Naive B cell (primary cell): ENCODE results near the gene MLYCD. TPM values are rescaled to one million over a fixed set of nuclear protein-coding genes. Genes with fewer than 3 reads are reported as not detected.

Experiments used
- ATAC-seq, 2 donors: fragments of 150-1000 bp; cut with Tn5 transposase; 2 replicates each; pipeline ENCODE4 v1.10.0; 2021; ENCODE audit warnings: low read depth in 2 of 2, mild to moderate bottlenecking in 2 of 2, moderate library complexity in 2 of 2
- DNase-seq: peaks from one replicate; pipeline ENCODE4 v3.0.0; 2022
- H3K27ac Mint-ChIP-seq, 6 donors: one replicate each; pipeline ENCODE4 v1.8.0; 2020 to 2022; ENCODE audit warnings: mild to moderate bottlenecking in 6 of 6, mixed read lengths in 6 of 6, moderate library complexity in 5 of 6, inconsistent platforms in 2 of 6
- H3K27me3 Mint-ChIP-seq, 3 donors: one replicate each; pipeline ENCODE4 v1.8.0; 2021 to 2022; ENCODE audit warnings: mixed read lengths in 3 of 3, mild to moderate bottlenecking in 1 of 3
- H3K36me3 Mint-ChIP-seq, 2 donors: one replicate each; pipeline ENCODE4 v1.8.0; 2020 to 2022; ENCODE audit warnings: mixed read lengths in 2 of 2, inconsistent platforms in 1 of 2, mild to moderate bottlenecking in 1 of 2
- H3K4me1 Mint-ChIP-seq, 3 donors: one replicate each; pipeline ENCODE4 v1.8.0; 2020 to 2022; ENCODE audit warnings: mixed read lengths in 3 of 3, inconsistent platforms in 1 of 3, mild to moderate bottlenecking in 1 of 3, moderate library complexity in 1 of 3
- H3K4me3 Mint-ChIP-seq, 8 donors: one replicate each; pipeline ENCODE4 v1.8.0; 2020 to 2022; ENCODE audit warnings: mild to moderate bottlenecking in 8 of 8, mixed read lengths in 8 of 8, moderate library complexity in 8 of 8, inconsistent platforms in 2 of 8
- H3K9me3 Mint-ChIP-seq, 7 donors: one replicate each; pipeline ENCODE4 v1.8.0; 2020 to 2022; ENCODE audit warnings: mixed read lengths in 7 of 7, mild to moderate bottlenecking in 5 of 7, inconsistent platforms in 2 of 7, moderate library complexity in 1 of 7
- polyA plus RNA-seq, 6 donors: library from polyadenylated mRNA; unstranded; fragments of 300-500 nt; fragmentation: Illumina TruSeq; gene quantifications; one replicate each; pipeline ENCODE4 v1.2.3, GENCODE V29; 2021; ENCODE audit warnings: low read depth in 6 of 6

Gene MLYCD
- polyA plus RNA-seq, 6 donors from 2014 or later, result 0.15 to 2.4 (median 1.6) TPM

DNA sequence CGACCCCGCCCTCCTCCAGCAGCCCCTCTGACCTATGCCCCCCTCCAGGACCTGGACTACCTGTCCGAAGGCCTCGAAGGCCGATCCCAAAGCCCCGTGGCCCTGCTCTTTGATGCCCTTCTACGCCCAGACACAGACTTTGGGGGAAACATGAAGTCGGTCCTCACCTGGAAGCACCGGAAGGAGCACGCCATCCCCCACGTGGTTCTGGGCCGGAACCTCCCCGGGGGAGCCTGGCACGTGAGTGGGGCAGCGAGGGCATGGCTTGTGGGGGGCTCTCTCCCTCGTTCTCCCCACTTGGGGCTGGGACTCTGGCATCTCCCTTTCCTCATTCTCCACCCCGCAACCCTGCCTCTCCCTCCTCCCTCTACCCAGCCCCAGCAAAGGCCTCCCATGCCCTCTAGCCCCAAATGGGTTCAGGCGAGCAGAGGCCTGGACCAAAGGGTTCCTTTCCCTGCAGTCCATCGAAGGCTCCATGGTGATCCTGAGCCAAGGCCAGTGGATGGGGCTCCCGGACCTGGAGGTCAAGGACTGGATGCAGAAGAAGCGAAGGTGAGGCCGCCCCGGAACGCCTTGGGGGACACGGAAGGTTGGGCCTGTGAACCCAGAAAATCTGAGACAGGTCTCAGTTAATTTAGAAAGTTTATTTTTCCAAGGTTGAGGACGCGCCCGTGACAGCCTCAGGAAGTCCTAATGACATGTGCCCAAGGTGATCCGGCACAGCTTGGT lies 61.8 kb downstream of the MLYCD start:
- peaks cover 0 to 15% (median 4%) of the 10 kb centered on the region in 3 donors for H3K27me3 Mint-ChIP-seq
- no peak overlapping the region for H3K27ac Mint-ChIP-seq
- H3K4me3 Mint-ChIP-seq, result no peak overlapping the region
- peaks cover 0 to 4% (median 0%) of the 10 kb centered on the region in 3 donors for H3K4me1 Mint-ChIP-seq
- DNase-seq (no peak), ATAC-seq (no peak)
- H3K9me3 Mint-ChIP-seq, result no peaks in the 10 kb centered on the region
- H3K36me3 Mint-ChIP-seq, result no peaks in the 10 kb centered on the region

DNA sequence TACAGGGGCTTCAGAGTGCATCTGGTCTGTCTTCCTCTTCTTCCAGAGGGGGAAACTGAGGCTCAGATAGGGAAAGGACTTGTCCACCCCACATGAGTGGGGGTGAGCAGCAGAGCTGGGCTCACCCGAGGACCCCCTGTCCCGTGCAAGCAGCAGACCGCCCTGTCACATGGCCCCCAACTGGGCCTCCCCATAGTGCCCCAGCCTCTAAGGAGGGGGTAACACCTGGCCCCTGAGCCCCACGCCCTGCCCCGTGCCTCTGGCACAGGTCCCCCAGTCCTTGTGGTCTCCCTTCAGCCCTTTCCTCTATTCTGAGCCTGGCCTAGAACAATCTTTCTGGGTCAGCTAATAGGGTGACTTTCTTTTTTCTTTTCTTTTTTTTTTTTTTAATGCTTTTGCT lies 62.7 kb downstream of the MLYCD start:
- peak overlapping the region in 2 of 6 donors; percentile 36 to 54 for H3K27ac Mint-ChIP-seq
- no peaks in the 10 kb centered on the region for H3K36me3 Mint-ChIP-seq
- no peak for DNase-seq
- no peak overlapping the region for H3K4me3 Mint-ChIP-seq
- peaks cover 0 to 10% (median 4%) of the 10 kb centered on the region in 3 donors for H3K27me3 Mint-ChIP-seq
- no peaks in the 10 kb centered on the region for H3K9me3 Mint-ChIP-seq
- peaks cover 0 to 4% (median 0%) of the 10 kb centered on the region in 3 donors for H3K4me1 Mint-ChIP-seq
- no peak for ATAC-seq

DNA sequence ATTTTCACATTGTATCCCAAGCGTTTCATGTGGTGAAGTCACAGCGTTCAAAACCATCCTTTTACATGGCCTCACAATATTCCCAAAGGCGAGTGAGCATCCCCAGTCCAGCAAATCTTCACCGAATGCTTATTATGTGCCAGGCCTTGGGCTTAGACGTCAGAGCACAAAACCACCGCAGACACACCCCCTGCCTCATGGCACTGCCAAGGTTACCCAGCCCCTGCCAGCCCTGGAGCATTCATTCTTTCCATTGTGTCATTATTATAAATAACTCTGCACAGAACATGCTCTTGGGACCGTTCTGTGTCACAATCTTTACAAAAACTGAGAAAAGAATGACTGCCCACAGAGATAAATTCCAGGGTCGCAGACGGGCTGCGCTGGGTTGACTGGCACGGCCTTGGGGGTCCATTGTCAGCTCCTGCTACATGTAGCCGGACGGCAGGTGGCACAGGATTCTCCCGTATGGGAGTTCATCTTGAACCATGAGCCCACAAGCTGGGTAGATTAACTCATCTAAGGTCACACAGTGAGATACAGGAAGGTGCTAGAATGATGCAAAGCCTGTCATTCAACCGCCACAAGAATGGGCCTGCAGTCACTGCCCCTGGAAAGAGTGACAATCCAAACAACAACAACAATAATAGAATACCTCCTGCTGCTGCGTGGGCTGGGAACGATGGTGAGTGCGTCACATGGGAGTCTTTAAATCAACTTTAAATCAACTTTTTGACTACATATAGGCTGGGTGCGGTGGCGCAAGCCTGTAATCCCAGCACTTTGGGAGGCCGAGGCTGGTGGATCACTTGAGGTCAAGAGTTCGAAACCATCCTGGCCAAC lies 64.6 kb downstream of the MLYCD start:
- Mint-ChIP-seq H3K36me3 (peaks cover 0 to 7% of the 10 kb centered on the region in 2 donors), H3K9me3 (no peaks in the 10 kb centered on the region), H3K4me1 (peaks cover 2 to 6% (median 4%) of the 10 kb centered on the region in 3 donors), H3K27me3 (peaks cover 4 to 13% (median 9%) of the 10 kb centered on the region in 3 donors), H3K27ac (no peak overlapping the region), H3K4me3 (no peak overlapping the region)
- DNase-seq (no peak), ATAC-seq (no peak)

DNA sequence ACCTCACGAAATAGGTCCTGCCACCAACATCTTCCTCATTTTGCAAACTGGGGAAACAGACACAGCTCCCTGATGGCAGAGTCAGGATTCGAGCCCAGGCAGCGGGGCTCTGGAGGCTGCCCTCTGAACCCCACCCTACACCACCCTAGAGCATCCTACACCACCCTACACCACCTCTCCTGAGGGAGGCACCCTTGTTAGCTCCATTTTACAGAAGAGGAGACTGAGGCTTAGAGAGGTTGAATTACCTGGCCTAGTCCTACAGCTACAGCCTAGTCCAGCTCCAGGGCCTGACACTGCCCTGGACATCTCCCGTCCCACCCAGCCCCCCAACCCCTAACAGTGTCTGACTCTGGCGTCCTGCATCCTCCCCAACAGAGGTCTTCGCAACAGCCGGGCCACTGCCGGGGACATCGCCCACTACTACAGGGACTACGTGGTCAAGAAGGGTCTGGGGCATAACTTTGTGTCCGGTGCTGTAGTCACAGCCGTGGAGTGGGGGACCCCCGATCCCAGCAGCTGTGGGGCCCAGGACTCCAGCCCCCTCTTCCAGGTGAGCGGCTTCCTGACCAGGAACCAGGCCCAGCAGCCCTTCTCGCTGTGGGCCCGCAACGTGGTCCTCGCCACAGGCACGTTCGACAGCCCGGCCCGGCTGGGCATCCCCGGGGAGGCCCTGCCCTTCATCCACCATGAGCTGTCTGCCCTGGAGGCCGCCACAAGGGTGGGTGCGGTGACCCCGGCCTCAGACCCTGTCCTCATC lies 65.9 kb downstream of the MLYCD start:
- peaks cover 0 to 7% of the 10 kb centered on the region in 2 donors for H3K36me3 Mint-ChIP-seq
- DNase-seq, result no peak
- H3K9me3 Mint-ChIP-seq, result no peaks in the 10 kb centered on the region
- no peak for ATAC-seq
- H3K27ac Mint-ChIP-seq, result no peak overlapping the region
- H3K4me1 Mint-ChIP-seq, result peaks cover 5 to 12% (median 6%) of the 10 kb centered on the region in 3 donors
- H3K27me3 Mint-ChIP-seq, result peaks cover 4 to 22% (median 20%) of the 10 kb centered on the region in 3 donors
- no peak overlapping the region for H3K4me3 Mint-ChIP-seq

DNA sequence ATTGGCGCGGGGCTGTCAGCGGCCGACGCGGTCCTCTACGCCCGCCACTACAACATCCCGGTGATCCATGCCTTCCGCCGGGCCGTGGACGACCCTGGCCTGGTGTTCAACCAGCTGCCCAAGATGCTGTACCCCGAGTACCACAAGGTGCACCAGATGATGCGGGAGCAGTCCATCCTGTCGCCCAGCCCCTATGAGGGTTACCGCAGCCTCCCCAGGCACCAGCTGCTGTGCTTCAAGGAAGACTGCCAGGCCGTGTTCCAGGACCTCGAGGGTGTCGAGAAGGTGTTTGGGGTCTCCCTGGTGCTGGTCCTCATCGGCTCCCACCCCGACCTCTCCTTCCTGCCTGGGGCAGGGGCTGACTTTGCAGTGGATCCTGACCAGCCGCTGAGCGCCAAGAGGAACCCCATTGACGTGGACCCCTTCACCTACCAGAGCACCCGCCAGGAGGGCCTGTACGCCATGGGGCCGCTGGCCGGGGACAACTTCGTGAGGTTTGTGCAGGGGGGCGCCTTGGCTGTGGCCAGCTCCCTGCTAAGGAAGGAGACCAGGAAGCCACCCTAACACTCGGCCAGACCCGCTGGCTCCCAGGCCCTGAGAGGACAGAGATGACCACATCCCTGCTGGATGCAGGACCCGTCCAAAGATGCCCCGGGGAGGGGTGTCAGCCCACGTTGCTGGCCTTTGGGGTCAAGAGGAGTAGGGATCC lies 66.7 kb downstream of the MLYCD start:
- Mint-ChIP-seq H3K27me3 (peaks cover 4 to 25% (median 24%) of the 10 kb centered on the region in 3 donors), H3K27ac (no peak overlapping the region), H3K9me3 (no peaks in the 10 kb centered on the region), H3K4me1 (peaks cover 6 to 13% (median 7%) of the 10 kb centered on the region in 3 donors), H3K4me3 (peak overlapping the region in 1 of 8 donors; percentile 47), H3K36me3 (peaks cover 0 to 7% of the 10 kb centered on the region in 2 donors)
- DNase-seq (no peak), ATAC-seq (no peak)

DNA sequence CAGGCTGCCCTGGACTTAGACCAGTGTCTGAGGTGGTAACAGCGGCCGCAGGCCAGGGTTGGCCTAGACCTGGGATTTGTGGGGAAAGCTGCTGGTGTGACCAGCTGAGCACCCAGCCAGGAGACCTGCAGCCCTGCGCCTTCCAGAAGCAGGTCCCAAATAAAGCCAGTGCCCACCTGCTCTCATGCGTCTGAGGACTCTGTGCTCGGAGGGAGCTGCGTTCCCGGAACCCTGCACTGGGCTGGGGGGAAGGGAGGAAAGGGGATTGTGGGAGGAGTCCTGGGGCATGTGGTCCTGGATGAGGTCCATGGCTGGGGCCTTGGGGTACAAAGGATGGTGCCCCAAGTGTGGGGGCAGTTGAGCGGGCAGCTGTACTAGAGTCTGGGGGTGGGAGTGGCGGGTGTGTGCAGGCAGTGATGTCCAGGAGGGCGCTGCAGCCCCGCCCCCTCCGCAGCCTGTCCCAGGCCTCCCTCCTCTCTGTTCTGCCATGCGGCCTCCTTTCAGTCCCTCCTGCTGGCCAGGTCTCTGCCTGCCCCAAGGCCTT lies 67.3 kb downstream of the MLYCD start:
- DNase-seq, result no peak
- no peak for ATAC-seq
- Mint-ChIP-seq H3K4me1 (peaks cover 6 to 13% (median 7%) of the 10 kb centered on the region in 3 donors), H3K27ac (no peak overlapping the region), H3K4me3 (peak overlapping the region in 1 of 8 donors; percentile 26), H3K9me3 (no peaks in the 10 kb centered on the region), H3K27me3 (peaks cover 4 to 26% (median 24%) of the 10 kb centered on the region in 3 donors), H3K36me3 (peaks cover 0 to 7% of the 10 kb centered on the region in 2 donors)

DNA sequence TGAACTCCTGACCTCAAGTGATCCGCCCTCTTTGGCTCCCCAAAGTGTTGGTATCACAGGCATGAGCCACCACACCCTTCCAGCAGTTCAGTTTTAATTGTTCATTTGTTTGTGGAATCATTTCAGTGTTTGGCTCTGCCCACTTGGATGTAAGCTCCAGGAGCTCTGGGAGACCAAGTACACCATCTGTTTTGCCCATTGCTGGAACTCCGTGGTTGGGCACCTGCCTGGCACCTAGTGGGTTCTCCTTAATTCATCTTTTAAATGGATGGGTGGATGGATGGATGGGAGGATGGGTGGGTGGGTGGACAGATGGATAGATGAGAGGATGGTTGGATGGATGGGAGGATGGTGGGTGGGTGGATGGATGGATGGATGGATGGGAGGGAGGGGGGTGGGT lies 68.2 kb downstream of the MLYCD start:
- Mint-ChIP-seq H3K4me1 (peaks cover 6 to 13% (median 7%) of the 10 kb centered on the region in 3 donors), H3K27me3 (peaks cover 4 to 35% (median 33%) of the 10 kb centered on the region in 3 donors), H3K9me3 (no peaks in the 10 kb centered on the region), H3K36me3 (peaks cover 0 to 7% of the 10 kb centered on the region in 2 donors), H3K27ac (no peak overlapping the region), H3K4me3 (peak overlapping the region in 1 of 8 donors; percentile 68)
- ATAC-seq, result no peak
- no peak for DNase-seq

DNA sequence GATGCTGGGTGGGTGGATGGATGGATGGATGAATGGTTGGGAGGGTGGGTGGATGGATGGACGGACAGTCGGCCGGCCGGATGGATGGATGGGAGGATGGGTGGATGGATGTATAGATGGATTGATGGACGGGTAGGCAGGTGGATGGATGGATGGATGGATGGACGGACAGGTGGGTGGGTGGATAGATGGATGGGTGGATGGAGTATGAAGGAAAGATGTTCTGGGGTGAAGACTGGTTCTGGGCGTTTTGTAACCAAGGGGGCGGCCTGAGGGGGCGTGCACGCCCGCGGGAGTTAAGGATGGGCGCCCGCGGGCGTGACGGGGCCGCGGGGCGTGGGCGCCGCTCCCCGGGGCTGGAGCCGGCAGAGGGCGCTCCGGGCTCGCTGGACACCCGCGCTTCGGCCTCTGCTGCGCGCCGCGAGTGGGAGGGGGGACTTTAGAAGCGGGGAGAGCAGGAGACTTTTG lies 69.0 kb downstream of the MLYCD start, which contains the start of gene NECAB2:
Gene NECAB2, plus strand, starts transcription at position 407 of the 468 bp plus-strand sequence. CDS start 405 bp downstream, outside the sequence.
- peaks cover 0 to 7% of the 10 kb centered on the region in 2 donors for H3K36me3 Mint-ChIP-seq
- ATAC-seq (no peak), DNase-seq (no peak)
- H3K9me3 Mint-ChIP-seq, result no peaks in the 10 kb centered on the region
- peaks cover 6 to 13% (median 7%) of the 10 kb centered on the region in 3 donors for H3K4me1 Mint-ChIP-seq
- H3K4me3 Mint-ChIP-seq, result peak within 1 kb of the TSS in 7 of 8 donors; percentile 63 to 85 (median 71)
- H3K27ac Mint-ChIP-seq, result peak within 1 kb of the TSS in 1 of 6 donors; percentile 41
- H3K27me3 Mint-ChIP-seq, result peaks cover 4 to 41% (median 35%) of the 10 kb centered on the region in 3 donors

DNA sequence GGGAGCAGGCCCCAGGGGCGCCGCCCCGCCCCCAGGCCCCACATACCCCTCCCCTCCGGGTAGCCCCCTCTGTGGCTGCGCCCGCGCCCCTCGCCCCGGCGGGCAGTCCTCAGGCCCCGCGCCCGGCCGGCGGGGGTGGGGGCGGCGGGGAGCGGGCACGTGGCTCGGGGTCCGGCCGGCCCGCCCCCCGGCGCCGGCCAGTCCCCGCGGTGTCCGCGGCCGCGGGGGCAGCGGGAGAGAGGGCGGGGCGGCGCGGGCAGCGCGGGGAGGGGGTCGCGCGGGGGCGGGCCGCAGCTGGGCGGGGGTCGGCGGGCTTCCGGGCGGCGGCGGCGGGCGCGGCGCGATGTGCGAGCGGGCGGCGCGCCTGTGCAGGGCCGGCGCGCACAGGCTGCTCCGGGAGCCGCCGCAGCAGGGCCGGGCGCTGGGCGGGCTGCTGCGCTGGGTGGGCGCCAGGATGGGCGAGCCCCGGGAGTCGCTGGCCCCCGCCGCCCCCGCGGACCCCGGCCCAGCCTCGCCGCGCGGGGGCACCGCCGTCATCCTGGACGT lies 69.5 kb downstream of the MLYCD start:
- DNase-seq, result no peak
- no peak for ATAC-seq
- H3K27me3 Mint-ChIP-seq, result peaks cover 4 to 46% (median 40%) of the 10 kb centered on the region in 3 donors
- peaks cover 6 to 13% (median 7%) of the 10 kb centered on the region in 3 donors for H3K4me1 Mint-ChIP-seq
- peak overlapping the region in 1 of 8 donors; percentile 78 for H3K4me3 Mint-ChIP-seq
- H3K9me3 Mint-ChIP-seq, result no peaks in the 10 kb centered on the region
- H3K36me3 Mint-ChIP-seq, result peaks cover 0 to 7% of the 10 kb centered on the region in 2 donors
- no peak overlapping the region for H3K27ac Mint-ChIP-seq

DNA sequence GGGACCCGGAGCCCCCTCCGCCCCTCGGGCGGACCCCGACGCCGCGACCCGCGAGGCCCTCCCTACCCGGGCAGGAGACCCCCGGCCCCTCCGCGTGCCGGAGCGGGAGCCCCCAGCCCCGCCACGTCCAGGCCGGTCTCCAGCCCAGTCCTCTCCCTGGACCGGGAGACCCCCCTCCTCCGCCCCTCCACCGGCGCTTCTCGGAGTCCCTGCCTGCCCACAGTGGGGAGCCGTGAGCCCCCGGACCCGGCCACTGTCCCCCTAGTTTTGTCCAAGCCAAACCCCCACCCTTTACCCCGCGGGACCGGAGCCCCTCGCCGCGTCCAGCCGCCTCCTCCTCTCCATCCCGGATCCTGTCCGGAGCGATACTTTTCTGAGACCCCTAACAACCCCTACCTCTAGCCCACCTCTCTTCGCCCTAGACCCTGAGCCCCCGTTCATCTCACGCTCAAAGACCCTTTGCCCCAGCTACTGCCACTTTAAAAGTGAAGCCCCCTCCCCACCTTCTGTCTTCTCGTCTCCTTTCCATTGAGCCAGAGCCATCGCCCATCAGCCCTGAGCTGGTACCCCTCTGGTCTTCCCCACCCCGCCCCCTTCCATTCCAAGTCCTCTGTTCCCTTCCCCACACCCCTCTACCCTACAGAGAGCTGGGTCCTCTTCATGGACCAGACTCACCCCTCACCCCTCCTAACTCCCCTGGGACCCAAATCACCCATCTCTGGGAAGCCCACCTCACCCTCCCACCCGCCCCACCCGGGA lies 70.2 kb downstream of the MLYCD start:
- Mint-ChIP-seq H3K27ac (no peak overlapping the region), H3K4me3 (peak overlapping the region in 5 of 8 donors; percentile 29 to 74 (median 55)), H3K9me3 (no peaks in the 10 kb centered on the region), H3K27me3 (peaks cover 4 to 49% (median 42%) of the 10 kb centered on the region in 3 donors), H3K36me3 (peaks cover 0 to 7% of the 10 kb centered on the region in 2 donors), H3K4me1 (peaks cover 6 to 13% (median 7%) of the 10 kb centered on the region in 3 donors)
- no peak for ATAC-seq
- DNase-seq, result no peak

DNA sequence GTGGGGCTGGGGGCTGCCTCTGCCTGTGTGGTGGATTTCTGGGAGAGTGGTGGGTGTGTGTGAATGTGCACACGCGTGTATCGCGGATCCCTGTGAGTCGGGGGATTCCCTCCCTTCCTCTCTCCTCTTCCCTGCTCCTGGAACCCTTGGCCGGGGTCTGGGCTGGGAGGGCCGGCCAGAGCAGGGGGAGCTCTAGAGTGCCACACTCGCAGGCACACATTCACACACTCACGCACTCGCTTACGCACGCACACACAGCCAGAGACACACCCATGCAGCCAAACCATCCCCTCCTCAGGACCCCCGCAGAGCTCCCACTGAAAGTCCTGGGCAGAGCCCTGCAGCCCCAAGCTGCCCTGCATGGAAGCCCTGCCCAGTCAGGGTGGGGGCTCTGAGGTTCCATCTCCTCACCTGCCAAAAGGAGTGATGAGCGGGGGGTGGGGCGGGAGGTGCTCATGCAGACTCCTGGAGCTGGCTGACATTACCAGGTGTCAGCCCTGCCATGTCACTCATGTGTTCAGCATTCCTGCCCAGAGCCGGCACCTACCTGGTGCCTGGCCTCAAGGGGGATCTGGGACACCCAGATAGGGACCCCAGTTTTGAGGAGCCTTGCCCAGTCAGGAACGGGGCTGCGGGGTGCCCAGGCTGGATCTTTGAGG lies 71.0 kb downstream of the MLYCD start:
- DNase-seq, result no peak
- H3K9me3 Mint-ChIP-seq, result no peaks in the 10 kb centered on the region

More for the DNA sequence above, 71.0 kb downstream of the MLYCD start:
- peaks cover 6 to 17% (median 7%) of the 10 kb centered on the region in 3 donors for H3K4me1 Mint-ChIP-seq
- ATAC-seq, result no peak
- peaks cover 0 to 7% of the 10 kb centered on the region in 2 donors for H3K36me3 Mint-ChIP-seq
- peak overlapping the region in 7 of 8 donors; percentile 22 to 73 (median 61) for H3K4me3 Mint-ChIP-seq
- no peak overlapping the region for H3K27ac Mint-ChIP-seq
- peaks cover 6 to 57% (median 49%) of the 10 kb centered on the region in 3 donors for H3K27me3 Mint-ChIP-seq
